NCI-H1436 (cell line): ENCODE measurements around the gene CHKA.

Experiments used
- DNase-seq: peaks from one replicate; lab custom pipeline; 2025; lab: John Stamatoyannopoulos, UW

Gene CHKA

GRCh38 chr11:68044145-68044813 is 76.9 kb downstream of the CHKA start:
- DNase-seq = peak; percentile 51

- peak; percentile 15 for DNase-seq
Measured at GRCh38 chr11:68043349-68044144, 77.6 kb downstream of the CHKA start.

- DNase-seq = no peak
Measured at GRCh38 chr11:68043029-68043348, 78.2 kb downstream of the CHKA start.

GRCh38 chr11:68042219-68043028 is 78.8 kb downstream of the CHKA start:
- no peak for DNase-seq

DNA sequence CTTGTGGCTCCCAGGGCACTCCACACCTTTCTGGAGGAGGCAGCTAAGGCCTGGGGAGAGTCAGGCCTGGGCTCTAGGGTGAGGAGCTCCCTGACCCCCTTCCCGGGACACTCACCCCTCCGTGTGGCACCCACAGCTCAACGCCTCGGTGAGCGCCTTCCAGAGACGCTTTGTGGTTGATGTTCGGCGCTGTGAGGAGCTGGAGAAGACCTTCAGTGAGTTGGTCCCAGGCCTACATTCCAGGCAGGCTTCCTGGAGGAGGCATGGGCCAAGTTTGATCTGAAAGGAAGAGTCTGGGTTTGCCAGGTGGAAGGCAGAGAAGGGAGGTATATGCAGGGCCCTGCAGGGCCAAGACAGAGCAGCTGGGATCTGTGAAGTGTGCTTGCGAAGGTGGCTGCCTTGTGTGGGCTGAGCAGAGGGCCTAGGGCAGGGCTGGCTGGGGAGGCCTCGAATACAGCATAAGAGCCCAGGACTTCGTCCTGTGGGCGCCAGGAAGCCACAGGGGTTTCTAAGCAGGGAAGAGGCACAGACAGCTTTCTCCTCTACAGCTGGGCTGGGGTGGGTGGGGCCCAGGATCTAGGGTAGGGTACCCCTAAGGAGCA is 79.5 kb downstream of the CHKA start:
- no peak for DNase-seq

GRCh38 chr11:68040957-68041591 is 80.1 kb downstream of the CHKA start:
- DNase-seq = no peak

GRCh38 chr11:68040101-68040956 is 80.9 kb downstream of the CHKA start:
- peak; percentile 41 for DNase-seq

GRCh38 chr11:68039526-68040086 is 81.6 kb downstream of the CHKA start:
- no peak for DNase-seq

- DNase-seq = no peak
Measured at GRCh38 chr11:68038718-68039525, 82.3 kb downstream of the CHKA start, which contains the start of gene TCIRG1. Gene TCIRG1, plus strand, starts transcription at chr11:68039025. Its CDS starts 2,247 bp downstream, at chr11:68041272.

DNA sequence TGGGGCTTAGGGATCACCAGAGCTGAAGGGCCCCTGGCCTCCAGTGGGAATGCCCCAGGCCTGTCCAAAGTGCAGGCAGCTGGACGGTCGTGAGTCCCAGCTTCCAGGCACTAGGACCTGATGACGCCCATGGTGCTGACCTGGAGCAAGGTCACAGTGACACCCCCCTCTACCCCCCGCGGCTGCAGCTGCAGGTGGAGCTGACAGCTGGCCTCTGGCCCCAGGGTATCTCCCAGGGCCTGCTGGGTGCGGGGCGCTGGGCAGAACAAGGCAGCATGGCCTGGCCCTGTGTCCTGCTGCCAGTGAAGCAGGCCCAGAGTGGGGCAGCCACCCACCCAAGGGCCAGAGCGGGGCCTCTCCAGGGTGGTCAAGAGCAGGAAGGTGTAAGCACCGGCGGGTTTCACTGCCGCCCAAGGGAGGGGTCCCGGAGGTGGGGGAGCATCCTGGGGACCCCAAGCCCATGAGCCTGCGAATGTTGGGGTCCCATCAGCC is 82.9 kb downstream of the CHKA start:
- DNase-seq = no peak

- no peak for DNase-seq
Measured at GRCh38 chr11:68037411-68038225, 83.6 kb downstream of the CHKA start.

DNA sequence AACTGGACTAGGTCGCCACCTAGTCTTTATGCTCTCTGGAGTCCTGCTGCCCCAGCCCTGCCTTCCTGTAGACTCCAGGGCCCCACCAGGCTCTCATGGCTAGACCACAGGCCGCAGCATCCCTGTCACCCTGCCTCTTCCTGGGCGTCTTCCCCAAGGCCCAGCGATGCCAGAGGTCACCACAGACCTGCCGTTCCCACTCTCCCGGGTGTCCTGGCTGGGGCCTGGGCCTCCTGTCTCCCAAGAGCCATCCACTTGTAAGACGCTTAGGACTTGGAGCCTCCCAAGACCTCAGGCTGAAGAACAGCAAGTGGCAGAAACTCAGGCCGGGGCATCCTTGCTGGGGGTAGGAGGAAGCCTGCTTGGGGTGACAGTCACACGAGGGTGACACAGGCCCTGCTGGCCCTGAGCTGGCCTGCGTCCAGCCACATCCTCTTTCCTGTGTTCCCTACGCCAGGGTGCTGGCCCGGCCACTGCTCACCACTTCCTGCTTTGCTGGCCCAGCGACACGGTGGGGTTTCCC is 84.4 kb downstream of the CHKA start:
- DNase-seq = no peak

DNA sequence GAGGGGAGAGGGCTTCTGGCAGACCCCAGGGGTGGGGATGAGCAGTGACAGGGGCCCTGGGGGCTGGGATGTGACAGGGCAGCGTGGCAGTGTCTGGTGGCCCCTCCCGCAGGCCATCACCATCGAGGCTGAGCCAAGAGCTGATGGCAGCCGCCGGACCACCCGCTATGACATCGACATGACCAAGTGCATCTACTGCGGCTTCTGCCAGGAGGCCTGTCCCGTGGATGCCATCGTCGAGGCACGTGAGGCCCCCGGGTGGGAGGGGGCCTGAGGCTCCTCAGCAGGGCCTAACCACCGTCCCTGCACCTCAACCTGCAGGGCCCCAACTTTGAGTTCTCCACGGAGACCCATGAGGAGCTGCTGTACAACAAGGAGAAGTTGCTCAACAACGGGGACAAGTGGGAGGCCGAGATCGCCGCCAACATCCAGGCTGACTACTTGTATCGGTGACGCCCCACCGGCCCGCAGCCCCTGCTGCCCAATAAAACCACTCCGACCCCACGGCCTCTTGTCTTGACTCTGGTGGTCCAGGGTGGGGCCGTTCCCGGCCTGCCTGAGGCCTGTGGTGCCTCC is 85.0 kb downstream of the CHKA start:
- no peak for DNase-seq

GRCh38 chr11:68035266-68035876 is 85.8 kb downstream of the CHKA start:
- no peak for DNase-seq

GRCh38 chr11:68033708-68034045 is 87.5 kb downstream of the CHKA start:
- no peak for DNase-seq

DNA sequence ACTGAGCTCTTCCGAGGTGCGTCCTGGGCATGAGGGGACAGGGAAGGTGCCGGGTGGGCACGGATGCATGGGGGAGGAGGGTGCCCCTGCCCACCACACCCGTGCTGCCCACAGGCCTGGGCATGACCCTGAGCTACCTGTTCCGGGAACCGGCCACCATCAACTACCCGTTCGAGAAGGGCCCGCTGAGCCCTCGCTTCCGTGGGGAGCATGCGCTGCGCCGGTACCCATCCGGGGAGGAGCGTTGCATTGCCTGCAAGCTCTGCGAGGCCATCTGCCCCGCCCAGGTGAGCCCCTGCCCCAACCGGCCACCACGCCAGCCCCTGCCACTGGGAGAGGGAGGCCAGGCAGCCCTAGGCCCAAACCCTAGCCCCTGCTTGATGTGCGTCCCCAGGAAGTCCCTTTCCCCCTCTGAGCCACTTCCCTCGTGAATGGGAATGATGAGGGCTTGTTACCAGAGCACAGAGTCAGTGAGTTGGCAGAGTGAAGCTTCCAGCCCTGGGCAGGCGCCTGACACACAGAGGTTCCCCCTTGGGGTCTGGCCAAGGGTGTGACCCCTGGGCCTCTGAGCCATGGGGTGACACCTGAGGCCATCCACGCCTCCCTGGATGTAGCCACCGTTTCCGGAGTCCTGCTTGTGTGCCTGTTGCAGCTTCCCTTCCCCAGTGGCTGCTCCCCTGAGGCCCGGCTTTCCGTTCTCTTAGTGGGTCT is 88.0 kb downstream of the CHKA start:
- no peak for DNase-seq

- no peak for DNase-seq
Measured at GRCh38 chr11:68032003-68032402, 89.2 kb downstream of the CHKA start.
